ENCODE data around the gene PIK3C2G.

The PIK3C2G gene

DNA sequence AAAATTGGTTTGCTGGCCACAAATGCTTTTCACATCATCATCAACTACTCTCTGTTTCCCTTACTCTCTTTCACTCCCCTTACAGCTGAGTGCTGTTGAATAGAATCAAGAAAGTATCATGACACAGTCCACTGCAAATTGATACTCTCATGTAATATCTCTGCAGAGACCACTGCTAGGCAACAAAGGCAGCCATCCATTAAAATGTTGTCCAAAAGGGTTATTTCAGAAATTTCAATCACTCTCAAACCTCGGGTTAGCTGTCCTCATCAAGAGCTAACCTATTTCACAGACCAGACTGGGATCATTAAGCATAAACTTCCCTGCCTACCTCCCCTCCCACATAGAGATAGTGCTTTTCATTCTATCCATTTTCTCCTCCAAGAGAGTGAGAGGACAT lies 289.8 kb downstream of the PIK3C2G start:
- DNase-seq (ENCODE audit: extremely low read depth, insufficient read length), result no peak
- Histone ChIP-seq H3K27me3 (replicated peaks; ENCODE audit: control insufficient read depth, insufficient read depth, low read length) (no peaks in the 10 kb centered on the region), H3K36me3 (ENCODE audit: control insufficient read depth, insufficient read depth, low read length) (no peaks in the 10 kb centered on the region), H3K4me3 (replicated peaks; ENCODE audit: low read depth, low read length) (no peak overlapping the region)
- TF ChIP-seq, protein P1, sequence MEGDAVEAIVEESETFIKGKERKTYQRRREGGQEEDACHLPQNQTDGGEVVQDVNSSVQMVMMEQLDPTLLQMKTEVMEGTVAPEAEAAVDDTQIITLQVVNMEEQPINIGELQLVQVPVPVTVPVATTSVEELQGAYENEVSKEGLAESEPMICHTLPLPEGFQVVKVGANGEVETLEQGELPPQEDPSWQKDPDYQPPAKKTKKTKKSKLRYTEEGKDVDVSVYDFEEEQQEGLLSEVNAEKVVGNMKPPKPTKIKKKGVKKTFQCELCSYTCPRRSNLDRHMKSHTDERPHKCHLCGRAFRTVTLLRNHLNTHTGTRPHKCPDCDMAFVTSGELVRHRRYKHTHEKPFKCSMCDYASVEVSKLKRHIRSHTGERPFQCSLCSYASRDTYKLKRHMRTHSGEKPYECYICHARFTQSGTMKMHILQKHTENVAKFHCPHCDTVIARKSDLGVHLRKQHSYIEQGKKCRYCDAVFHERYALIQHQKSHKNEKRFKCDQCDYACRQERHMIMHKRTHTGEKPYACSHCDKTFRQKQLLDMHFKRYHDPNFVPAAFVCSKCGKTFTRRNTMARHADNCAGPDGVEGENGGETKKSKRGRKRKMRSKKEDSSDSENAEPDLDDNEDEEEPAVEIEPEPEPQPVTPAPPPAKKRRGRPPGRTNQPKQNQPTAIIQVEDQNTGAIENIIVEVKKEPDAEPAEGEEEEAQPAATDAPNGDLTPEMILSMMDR (IDR thresholded peaks at IDR 0.05; ENCODE audit: insufficient read depth, low read length, poor library complexity, severe bottlenecking), result no peak

DNA sequence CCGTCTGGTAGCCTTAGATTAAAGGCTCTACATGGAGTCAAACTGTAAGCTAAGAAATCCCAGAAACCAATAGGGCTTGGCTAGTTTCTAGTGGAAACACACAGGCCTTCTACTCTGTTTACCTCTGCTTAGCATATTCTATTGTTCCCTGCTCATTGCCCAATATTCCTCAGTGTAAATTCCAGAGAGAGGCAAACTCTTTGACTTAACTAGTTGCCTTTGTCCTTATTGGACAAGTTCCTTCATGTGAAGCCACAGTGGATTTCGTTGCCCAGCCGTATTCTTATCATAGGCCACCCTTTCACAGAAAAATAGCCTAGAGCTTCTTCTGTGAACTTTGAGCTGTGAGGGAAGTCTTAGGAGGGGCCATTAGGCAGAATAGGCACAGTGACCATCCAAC lies 290.4 kb downstream of the PIK3C2G start:
- H3K36me3 ChIP-seq (ENCODE audit: control insufficient read depth, insufficient read depth, low read length), result no peaks in the 10 kb centered on the region
- TF ChIP-seq, protein P1 (IDR thresholded peaks at IDR 0.05; ENCODE audit: insufficient read depth, low read length, poor library complexity, severe bottlenecking), result no peak
- no peak overlapping the region for H3K4me3 ChIP-seq (replicated peaks; ENCODE audit: low read depth, low read length)
- H3K27me3 ChIP-seq (replicated peaks; ENCODE audit: control insufficient read depth, insufficient read depth, low read length), result no peaks in the 10 kb centered on the region
- DNase-seq (ENCODE audit: extremely low read depth, insufficient read length), result no peak

DNA sequence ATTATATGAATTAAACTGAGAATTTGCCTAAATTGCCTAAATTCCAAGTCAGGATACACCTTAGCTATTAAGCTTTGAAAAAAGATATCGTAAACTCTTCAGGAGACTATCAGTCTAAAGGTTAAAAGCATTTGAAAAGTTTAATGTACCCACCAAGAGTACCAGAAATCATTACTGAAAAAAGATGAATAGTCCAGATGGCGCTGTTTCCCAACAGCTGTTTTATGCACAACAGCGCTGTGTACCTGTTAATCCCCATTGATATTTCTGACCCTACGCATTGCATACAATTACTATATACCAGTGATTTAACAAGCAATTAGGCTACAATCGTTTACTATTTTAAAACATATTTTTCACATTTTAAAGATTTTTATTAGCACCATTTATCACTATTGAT lies 291.5 kb downstream of the PIK3C2G start:
- no peaks in the 10 kb centered on the region for H3K27me3 ChIP-seq (replicated peaks; ENCODE audit: control insufficient read depth, insufficient read depth, low read length)
- H3K4me3 ChIP-seq (replicated peaks; ENCODE audit: low read depth, low read length), result no peak overlapping the region
- DNase-seq (ENCODE audit: extremely low read depth, insufficient read length), result no peak
- no peaks in the 10 kb centered on the region for H3K36me3 ChIP-seq (ENCODE audit: control insufficient read depth, insufficient read depth, low read length)
- TF ChIP-seq, protein P1 (IDR thresholded peaks at IDR 0.05; ENCODE audit: insufficient read depth, low read length, poor library complexity, severe bottlenecking), result no peak

DNA sequence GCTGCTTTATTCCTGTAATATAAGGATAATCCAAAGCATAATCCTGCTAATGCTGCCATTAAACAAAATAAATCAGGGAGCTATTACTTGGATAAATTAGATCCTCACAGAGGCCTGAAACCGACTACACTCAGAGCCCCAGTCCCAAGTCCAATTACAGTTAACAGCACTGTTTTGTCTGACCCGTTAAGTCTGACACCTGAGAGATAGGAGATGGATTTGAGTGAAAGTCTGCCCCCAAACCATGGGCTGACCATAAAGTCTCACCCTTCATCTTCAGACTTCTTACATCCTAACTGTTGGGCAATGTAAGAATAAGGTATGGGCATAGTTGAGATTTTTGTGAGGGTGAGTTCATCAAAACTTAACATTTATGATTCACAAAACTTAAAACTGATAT lies 294.8 kb downstream of the PIK3C2G start:
- DNase-seq (ENCODE audit: extremely low read depth, insufficient read length), result no peak
- TF ChIP-seq, protein P1 (IDR thresholded peaks at IDR 0.05; ENCODE audit: insufficient read depth, low read length, poor library complexity, severe bottlenecking), result no peak
- Histone ChIP-seq H3K4me3 (replicated peaks; ENCODE audit: low read depth, low read length) (no peak overlapping the region), H3K36me3 (ENCODE audit: control insufficient read depth, insufficient read depth, low read length) (no peaks in the 10 kb centered on the region), H3K27me3 (replicated peaks; ENCODE audit: control insufficient read depth, insufficient read depth, low read length) (no peaks in the 10 kb centered on the region)

DNA sequence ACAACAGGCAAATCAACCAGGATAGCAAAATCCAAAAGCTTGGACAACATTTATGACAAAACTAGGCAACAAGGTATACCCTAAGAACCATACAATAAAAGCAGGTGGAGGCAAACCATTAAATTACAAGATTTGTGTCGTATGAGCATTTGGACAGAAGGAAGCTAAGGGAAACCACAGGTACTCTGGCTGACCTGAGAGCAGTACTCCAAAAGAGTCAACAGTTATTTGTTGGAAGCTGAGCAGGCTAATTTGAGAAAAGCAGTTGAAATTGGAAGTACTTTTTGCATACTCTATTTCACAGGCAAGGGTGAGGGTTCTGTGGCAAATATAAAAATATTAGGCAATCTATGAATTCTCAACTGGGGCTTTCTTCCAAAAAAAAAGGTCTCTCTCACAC lies 297.9 kb downstream of the PIK3C2G start:
- TF ChIP-seq, protein P1 (IDR thresholded peaks at IDR 0.05; ENCODE audit: insufficient read depth, low read length, poor library complexity, severe bottlenecking), result no peak
- no peak for DNase-seq (ENCODE audit: extremely low read depth, insufficient read length)
- no peaks in the 10 kb centered on the region for H3K27me3 ChIP-seq (replicated peaks; ENCODE audit: control insufficient read depth, insufficient read depth, low read length)
- no peaks in the 10 kb centered on the region for H3K36me3 ChIP-seq (ENCODE audit: control insufficient read depth, insufficient read depth, low read length)
- no peak overlapping the region for H3K4me3 ChIP-seq (replicated peaks; ENCODE audit: low read depth, low read length)

DNA sequence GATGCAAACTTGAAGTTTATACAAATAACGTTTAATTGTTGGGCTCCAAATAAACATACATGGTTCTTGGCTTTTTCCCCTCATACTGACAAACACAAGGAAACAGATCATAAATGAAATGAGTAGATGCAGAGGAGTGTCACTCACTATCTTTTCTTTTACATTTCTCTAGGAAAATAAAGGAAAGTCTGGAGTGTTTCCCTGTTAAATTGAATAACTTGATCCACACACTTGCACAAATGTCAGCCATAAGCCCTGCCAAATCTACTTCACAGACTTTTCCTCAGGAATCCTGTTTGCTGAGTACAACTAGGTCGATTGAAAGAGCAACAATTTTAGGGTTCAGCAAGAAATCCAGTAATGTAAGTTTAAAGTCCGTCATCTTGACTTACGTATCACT lies 301.2 kb downstream of the PIK3C2G start:
- no peak overlapping the region for H3K4me3 ChIP-seq (replicated peaks; ENCODE audit: low read depth, low read length)
- H3K36me3 ChIP-seq (ENCODE audit: control insufficient read depth, insufficient read depth, low read length), result no peaks in the 10 kb centered on the region
- H3K27me3 ChIP-seq (replicated peaks; ENCODE audit: control insufficient read depth, insufficient read depth, low read length), result no peaks in the 10 kb centered on the region
- no peak for DNase-seq (ENCODE audit: extremely low read depth, insufficient read length)
- TF ChIP-seq, protein P1 (IDR thresholded peaks at IDR 0.05; ENCODE audit: insufficient read depth, low read length, poor library complexity, severe bottlenecking), result no peak

Measured in GM06990 (cell line).